ENCODE measurements around the gene ZNF823.
"Not testable (repeated sequence)": the region's sequence is repeated elsewhere in the genome, so short reads cannot be mapped to it uniquely, and the experiment has no call there.

Gene ZNF823

DNA sequence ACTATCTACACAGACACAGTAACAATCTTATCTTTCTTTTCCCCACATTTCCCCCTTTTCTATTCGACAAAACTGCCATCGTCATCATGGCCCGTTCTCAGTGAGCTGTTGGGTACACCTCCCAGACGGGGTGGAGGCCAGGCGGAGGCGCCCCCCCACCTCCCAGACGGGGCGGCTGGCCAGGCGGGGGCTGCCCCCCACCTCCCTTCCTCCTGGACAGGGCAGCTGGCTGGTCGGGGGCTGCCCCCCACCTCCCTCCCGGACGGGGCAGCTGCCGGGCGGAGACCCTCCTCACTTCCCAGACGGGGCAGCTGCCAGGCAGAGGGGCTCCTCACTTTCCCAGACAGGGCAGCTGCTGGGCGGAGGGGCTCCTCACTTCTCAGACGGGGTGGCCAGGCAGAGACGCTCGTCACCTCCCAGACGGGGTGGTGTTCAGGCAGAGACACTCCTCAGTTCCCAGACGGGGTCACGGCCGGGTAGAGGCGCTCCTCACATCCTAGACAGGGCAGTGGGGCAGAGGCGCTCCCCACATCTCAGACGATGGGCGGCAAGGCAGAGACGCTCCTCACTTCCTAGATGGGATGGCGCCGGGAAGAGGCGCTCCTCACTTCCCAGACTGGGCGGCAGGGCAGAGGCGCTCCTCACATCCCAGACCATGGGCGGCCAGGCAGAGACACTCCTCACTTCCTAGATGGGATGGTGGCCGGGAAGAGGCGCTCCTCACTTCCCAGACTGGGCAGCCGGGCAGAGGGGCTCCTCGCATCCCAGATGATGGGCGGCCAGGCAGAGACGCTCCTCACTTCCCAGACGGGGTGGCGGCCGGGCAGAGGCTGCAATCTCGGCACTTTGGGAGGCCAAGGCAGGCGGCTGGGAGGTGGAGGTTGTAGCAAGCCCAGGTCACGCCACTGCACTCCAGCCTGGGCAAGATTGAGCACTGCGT, 61.8 kb downstream of the ZNF823 start:
- DNase-seq = not testable (repeated sequence)

DNA sequence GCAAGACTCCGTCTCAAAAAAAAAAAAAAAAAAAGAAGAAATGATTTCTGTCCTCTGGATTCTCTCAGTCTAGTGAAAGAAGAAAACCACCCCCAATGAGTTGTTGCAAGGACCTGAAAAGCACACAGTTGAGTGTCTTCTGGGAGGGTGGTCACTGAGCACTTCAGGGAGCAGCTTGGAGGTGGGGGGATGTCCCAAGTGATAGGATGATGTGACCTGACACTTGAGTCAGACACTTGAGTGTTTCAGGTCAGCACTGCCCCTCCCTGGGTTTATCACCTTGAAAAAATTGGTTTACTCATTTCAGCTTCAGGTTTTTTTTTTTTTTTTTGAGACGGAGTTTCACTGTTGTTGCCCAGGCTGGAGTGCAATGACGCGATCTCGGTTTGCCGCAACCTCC, 63.2 kb downstream of the ZNF823 start:
- no peak for DNase-seq

DNA sequence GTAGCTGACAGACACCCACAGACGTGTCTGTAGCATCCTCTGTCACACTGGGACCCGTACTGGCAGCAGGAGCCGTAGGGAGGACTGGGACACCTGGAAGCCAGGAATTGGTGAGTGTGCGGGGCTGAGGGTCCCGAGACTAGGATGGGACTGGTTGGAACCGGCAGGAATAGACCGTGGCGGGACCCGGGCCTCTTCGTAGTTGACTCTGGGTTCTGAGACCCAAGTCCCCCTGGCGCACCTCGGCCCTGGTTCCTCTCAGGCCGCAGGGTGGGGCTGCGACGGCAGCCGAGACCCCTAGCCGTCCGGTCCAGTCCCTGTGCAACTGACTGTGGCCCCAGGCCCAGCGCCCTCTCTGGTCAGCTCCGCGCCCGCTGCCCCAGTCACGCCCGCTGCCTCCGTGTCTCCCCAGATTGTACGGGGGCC, 64.7 kb downstream of the ZNF823 start:
- DNase-seq = no peak

DNA sequence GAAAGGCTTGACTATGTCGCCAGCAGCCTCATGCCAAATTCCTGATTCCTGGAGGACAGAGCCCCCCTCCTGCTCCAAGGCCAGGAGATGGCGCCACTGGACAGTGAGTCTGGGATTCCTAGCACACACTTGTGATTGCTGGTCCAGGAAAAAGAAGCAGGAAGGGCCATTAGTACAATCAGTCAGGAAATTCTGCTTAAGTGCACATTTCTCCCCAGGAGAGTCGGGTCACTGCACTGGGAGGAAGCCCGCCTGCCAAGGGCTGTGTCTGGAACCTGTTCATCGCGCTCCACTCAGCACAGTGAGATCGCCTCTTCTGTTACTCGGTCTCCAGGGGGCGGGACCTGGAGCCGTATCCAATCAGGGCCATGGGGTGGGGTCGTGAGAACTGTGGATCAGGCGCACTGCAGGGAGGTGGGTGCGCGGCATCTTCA, 65.1 kb downstream of the ZNF823 start:
- peak; percentile 24 to 50 for DNase-seq

Measured in stimulated activated CD4-positive, alpha-beta T cell treated with anti-CD3 and anti-CD28 coated beads, Interleukin-2, amount 100 ng/mL, for 24 hours (primary cell).